Measurements from ENCODE around the gene KCTD6. TPM values are rescaled to one million over a fixed set of nuclear protein-coding genes. Genes with fewer than 3 reads are reported as not detected.
"Not testable (repeated sequence)": the region's sequence is repeated elsewhere in the genome, so short reads cannot be mapped to it uniquely, and the experiment has no call there.

KCTD6 gene
- polyA plus RNA-seq, 3 donors, result 11.3 to 18.9 (median 11.9) TPM

GRCh38 chr3:58524326-58524888, 32.5 kb downstream of the KCTD6 start:
- peaks cover 29% of the 10 kb centered on the region for H3K4me1 Mint-ChIP-seq
- TF ChIP-seq CTCF (IDR thresholded peaks at IDR 0.05), result no peak
- Histone ChIP-seq H3K27ac (ENCODE audit: low read depth in 1 of 2, low read length in 2 of 2) (no peak overlapping the region), H3K4me2 (replicated peaks; ENCODE audit: extremely low read depth, low read length, poor library complexity, severe bottlenecking) (no peak overlapping the region), H2AFZ (ENCODE audit: insufficient read depth, low read depth, low read length, poor library complexity, severe bottlenecking) (no peak overlapping the region), H3K4me3 (replicated peaks in 1 of 3; ENCODE audit: low read depth in 2 of 3, low read length in 3 of 3) (no peak overlapping the region), H3K4me1 (ENCODE audit: control insufficient read depth in 1 of 2, insufficient read depth in 2 of 2, low read length in 2 of 2) (peaks cover 21 to 36% of the 10 kb centered on the region in 2 donors), H4K20me1 (ENCODE audit: insufficient read depth, low read length) (no peaks in the 10 kb centered on the region), H3K79me2 (ENCODE audit: insufficient read depth, low read length) (no peaks in the 10 kb centered on the region), H3K36me3 (replicated peaks in 1 of 2; ENCODE audit: control insufficient read depth in 1 of 2, insufficient read depth in 2 of 2, low read length in 2 of 2) (no peaks in the 10 kb centered on the region), H3K27me3 (ENCODE audit: control insufficient read depth in 2 of 2, insufficient read depth in 2 of 2, low read length in 2 of 2) (no peaks in the 10 kb centered on the region), H3K9ac (ENCODE audit: insufficient read depth, low read length, poor library complexity, severe bottlenecking) (no peak overlapping the region), H3K9me3 (replicated peaks in 1 of 2; ENCODE audit: control insufficient read depth in 1 of 2, insufficient read depth in 1 of 2, low read length in 2 of 2) (no peaks in the 10 kb centered on the region)
- H3K9me3 Mint-ChIP-seq, result peaks cover 0 to 3% (median 0%) of the 10 kb centered on the region in 7 donors
- H3K36me3 Mint-ChIP-seq, result peaks cover 0 to 2% of the 10 kb centered on the region in 2 donors
- no peak overlapping the region for H3K4me3 Mint-ChIP-seq
- DNase-seq, result no peak
- WGBS (ENCODE audit: insufficient coverage), result 94% methylated on average over 5 of the region's 11 CpGs
- intact Hi-C loops (cut with micrococcal nuclease), result no loop called here
- H3K27ac Mint-ChIP-seq, result no peak overlapping the region
- peaks cover 0 to 5% (median 2%) of the 10 kb centered on the region in 3 donors for H3K27me3 Mint-ChIP-seq (ENCODE audit: low read depth in 3 of 3)

- H3K27me3 ChIP-seq (ENCODE audit: control insufficient read depth in 2 of 2, insufficient read depth in 2 of 2, low read length in 2 of 2), result no peaks in the 10 kb centered on the region
- peak overlapping the region; percentile 80 to 99 (median 97) for H3K27ac Mint-ChIP-seq
- H3K9me3 Mint-ChIP-seq, result peaks cover 0 to 3% (median 0%) of the 10 kb centered on the region in 7 donors
- no peaks in the 10 kb centered on the region for H3K79me2 ChIP-seq (ENCODE audit: insufficient read depth, low read length)
- peak overlapping the region in 1 of 2 donors; percentile 21 for H3K4me3 Mint-ChIP-seq
- intact Hi-C loops (cut with micrococcal nuclease), result loop anchor here (5.0 kb wide), 2 partner anchors 34 to 194 kb away; partner anchors contain the start of genes KCTD6 (in 2 of the 2) and PXK (in 1 of the 2)
- H3K4me3 ChIP-seq (replicated peaks in 1 of 3; ENCODE audit: low read depth in 2 of 3, low read length in 3 of 3), result peak overlapping the region in 1 of 3 experiments; percentile 50
- TF ChIP-seq CTCF (IDR thresholded peaks at IDR 0.05), result no peak
- no peak overlapping the region for H2AFZ ChIP-seq (ENCODE audit: insufficient read depth, low read depth, low read length, poor library complexity, severe bottlenecking)
- H3K9me3 ChIP-seq (replicated peaks in 1 of 2; ENCODE audit: control insufficient read depth in 1 of 2, insufficient read depth in 1 of 2, low read length in 2 of 2), result no peaks in the 10 kb centered on the region
- peak overlapping the region; percentile 45 for H3K4me2 ChIP-seq (replicated peaks; ENCODE audit: extremely low read depth, low read length, poor library complexity, severe bottlenecking)
- WGBS (ENCODE audit: insufficient coverage), result 68% methylated on average over 4 of the region's 7 CpGs
- no peaks in the 10 kb centered on the region for H3K36me3 Mint-ChIP-seq
- H3K9ac ChIP-seq (ENCODE audit: insufficient read depth, low read length, poor library complexity, severe bottlenecking), result peak overlapping the region; percentile 24
- no peaks in the 10 kb centered on the region for H4K20me1 ChIP-seq (ENCODE audit: insufficient read depth, low read length)
- no peaks in the 10 kb centered on the region for H3K36me3 ChIP-seq (replicated peaks in 1 of 2; ENCODE audit: control insufficient read depth in 1 of 2, insufficient read depth in 2 of 2, low read length in 2 of 2)
- H3K4me1 Mint-ChIP-seq, result peaks cover 32% of the 10 kb centered on the region
- H3K27ac ChIP-seq (ENCODE audit: low read depth in 1 of 2, low read length in 2 of 2), result peak overlapping the region; percentile 59 to 83
- peaks cover 21 to 36% of the 10 kb centered on the region in 2 donors for H3K4me1 ChIP-seq (ENCODE audit: control insufficient read depth in 1 of 2, insufficient read depth in 2 of 2, low read length in 2 of 2)
- DNase-seq, result peak; percentile 86 to 91 (median 89)
- H3K27me3 Mint-ChIP-seq (ENCODE audit: low read depth in 3 of 3), result peaks cover 0 to 5% (median 2%) of the 10 kb centered on the region in 3 donors
Observed at GRCh38 chr3:58526515-58526957, 34.6 kb downstream of the KCTD6 start.

DNA sequence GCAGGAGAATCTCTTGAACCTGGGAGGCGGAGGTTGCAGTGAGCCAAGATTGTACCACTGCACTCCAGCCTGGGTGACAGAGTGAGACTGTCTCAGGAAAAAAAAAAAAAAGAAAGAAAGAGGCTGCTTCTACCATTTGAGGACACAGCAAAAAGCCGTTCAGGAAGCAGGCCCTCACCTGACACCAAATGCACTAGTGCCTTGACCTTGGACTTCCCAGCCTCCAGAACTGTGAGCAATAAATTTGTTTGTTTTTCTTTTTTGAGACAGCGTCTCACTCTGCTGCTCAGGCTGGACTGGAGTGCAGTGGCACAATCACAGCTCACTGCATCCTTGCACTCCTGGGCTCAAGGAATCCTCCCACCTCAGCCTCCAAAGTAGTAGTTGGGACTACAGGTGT, 35.5 kb downstream of the KCTD6 start:
- H3K27ac Mint-ChIP-seq, result peak overlapping the region in 2 of 7 donors; percentile 25 to 53
- not testable (repeated sequence) for H3K9ac ChIP-seq (ENCODE audit: insufficient read depth, low read length, poor library complexity, severe bottlenecking)

More for the DNA sequence above, 35.5 kb downstream of the KCTD6 start:
- H2AFZ ChIP-seq (ENCODE audit: insufficient read depth, low read depth, low read length, poor library complexity, severe bottlenecking); H3K27ac ChIP-seq (ENCODE audit: low read depth in 1 of 2, low read length in 2 of 2); H3K36me3 ChIP-seq (replicated peaks in 1 of 2; ENCODE audit: control insufficient read depth in 1 of 2, insufficient read depth in 2 of 2, low read length in 2 of 2); H3K27me3 Mint-ChIP-seq (ENCODE audit: low read depth in 3 of 3); H3K4me3 ChIP-seq (replicated peaks in 1 of 3; ENCODE audit: low read depth in 2 of 3, low read length in 3 of 3); H3K4me3 Mint-ChIP-seq; H3K9me3 Mint-ChIP-seq; H3K79me2 ChIP-seq (ENCODE audit: insufficient read depth, low read length); DNase-seq; H3K36me3 Mint-ChIP-seq; H3K27me3 ChIP-seq (ENCODE audit: control insufficient read depth in 2 of 2, insufficient read depth in 2 of 2, low read length in 2 of 2); H3K4me2 ChIP-seq (replicated peaks; ENCODE audit: extremely low read depth, low read length, poor library complexity, severe bottlenecking); H3K9me3 ChIP-seq (replicated peaks in 1 of 2; ENCODE audit: control insufficient read depth in 1 of 2, insufficient read depth in 1 of 2, low read length in 2 of 2); H4K20me1 ChIP-seq (ENCODE audit: insufficient read depth, low read length): not testable (repeated sequence)
- intact Hi-C loops (cut with micrococcal nuclease), result loop anchor here (5.0 kb wide), 2 partner anchors 35 to 195 kb away; partner anchors contain the start of genes KCTD6 (in 2 of the 2) and PXK (in 1 of the 2)
- peaks cover 32% of the 10 kb centered on the region for H3K4me1 Mint-ChIP-seq
- 100% methylated on average over 2 of the region's 3 CpGs for WGBS (ENCODE audit: insufficient coverage)
- peaks cover 21 to 38% of the 10 kb centered on the region in 2 donors for H3K4me1 ChIP-seq (ENCODE audit: control insufficient read depth in 1 of 2, insufficient read depth in 2 of 2, low read length in 2 of 2)
